Measurements from ENCODE around the gene TAGLN2.

Gene TAGLN2

DNA sequence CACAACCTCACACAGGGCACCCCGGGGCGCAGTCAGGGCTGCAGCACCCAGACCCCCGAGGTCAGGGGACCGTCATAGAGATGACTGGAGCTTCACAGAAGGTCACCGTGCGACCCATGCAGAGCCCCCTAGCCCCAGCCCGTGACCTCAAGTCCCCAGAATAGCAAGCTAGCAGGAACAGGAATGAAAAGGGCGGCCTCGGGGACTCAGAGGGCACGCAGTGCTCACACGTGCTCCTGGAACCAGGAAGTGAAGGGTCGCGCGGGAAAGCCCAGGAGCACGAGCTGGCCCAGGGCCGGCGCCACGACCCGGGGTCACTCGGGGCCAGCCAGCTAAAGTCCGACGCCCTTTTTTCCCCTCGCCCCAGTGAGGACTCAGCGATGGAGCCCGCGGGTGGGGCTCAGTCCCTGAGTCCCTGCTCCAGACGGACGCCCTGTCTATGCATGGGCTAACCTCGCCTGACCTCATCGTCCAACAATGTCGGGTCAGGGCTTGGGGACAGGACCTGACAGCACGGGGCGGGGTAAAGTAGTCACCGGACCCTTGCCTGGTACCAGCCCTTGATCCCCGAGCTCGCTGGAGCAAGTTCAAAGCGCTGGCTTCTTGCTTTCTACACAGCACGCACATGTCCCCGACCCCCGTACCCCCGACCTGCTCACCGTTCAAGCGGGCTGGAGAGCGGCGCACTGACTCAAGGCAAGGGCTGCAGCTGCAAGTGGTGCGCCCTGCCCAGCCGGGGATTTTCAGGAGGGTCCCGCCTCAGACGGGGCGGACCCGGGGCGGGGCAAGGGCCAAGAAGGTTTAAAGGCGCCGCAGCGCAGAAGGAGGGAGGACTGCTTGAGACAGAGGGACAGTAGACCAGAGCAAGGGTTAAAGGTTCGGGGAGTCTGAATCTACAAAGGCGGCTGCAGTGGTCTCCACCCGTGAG lies at the start of gene TAGLN2:
Gene TAGLN2, minus strand, starts transcription at position 717 of the 928 bp plus-strand sequence. CDS start 4,998 bp downstream, outside the sequence.
- TF ChIP-seq, protein P1, sequence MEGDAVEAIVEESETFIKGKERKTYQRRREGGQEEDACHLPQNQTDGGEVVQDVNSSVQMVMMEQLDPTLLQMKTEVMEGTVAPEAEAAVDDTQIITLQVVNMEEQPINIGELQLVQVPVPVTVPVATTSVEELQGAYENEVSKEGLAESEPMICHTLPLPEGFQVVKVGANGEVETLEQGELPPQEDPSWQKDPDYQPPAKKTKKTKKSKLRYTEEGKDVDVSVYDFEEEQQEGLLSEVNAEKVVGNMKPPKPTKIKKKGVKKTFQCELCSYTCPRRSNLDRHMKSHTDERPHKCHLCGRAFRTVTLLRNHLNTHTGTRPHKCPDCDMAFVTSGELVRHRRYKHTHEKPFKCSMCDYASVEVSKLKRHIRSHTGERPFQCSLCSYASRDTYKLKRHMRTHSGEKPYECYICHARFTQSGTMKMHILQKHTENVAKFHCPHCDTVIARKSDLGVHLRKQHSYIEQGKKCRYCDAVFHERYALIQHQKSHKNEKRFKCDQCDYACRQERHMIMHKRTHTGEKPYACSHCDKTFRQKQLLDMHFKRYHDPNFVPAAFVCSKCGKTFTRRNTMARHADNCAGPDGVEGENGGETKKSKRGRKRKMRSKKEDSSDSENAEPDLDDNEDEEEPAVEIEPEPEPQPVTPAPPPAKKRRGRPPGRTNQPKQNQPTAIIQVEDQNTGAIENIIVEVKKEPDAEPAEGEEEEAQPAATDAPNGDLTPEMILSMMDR (IDR thresholded peaks at IDR 0.05; ENCODE audit: control insufficient read depth, extremely low read depth, insufficient read depth) = no peak
- peak within 1 kb of the TSS; percentile 95 for H3K4me3 ChIP-seq (ENCODE audit: low read depth, low read length)
- peak; percentile 59 for DNase-seq (ENCODE audit: low read depth)

DNA sequence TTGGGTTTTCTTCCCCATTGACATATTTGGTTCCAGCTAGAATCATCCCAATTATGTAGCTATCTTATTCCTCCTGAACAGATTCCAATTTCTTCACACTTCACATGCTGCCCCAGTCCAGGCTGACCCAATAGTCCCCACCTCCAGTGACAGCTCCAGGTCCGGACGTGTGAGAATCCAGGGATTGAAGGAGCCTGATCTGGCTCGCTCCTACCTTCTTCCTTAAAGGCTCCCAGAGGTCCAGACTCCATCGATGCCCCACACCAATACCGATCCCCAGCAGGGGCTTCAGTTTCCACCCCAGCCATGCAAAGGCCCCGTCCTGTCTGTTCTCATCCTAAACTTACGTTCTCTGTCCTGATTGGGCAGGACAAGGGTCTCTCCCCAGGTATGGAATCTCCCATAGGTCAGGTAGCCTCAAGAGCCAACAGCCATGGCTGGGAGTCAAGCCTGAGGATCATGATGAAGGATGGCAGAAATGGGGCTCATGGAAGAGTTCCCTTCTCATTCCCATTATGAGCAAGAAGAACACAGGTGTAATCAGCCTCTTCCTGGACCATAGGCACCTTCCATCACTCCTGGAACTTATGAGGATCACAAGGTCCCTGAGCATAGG lies 49.2 kb upstream of the TAGLN2 start:
- H3K4me3 ChIP-seq (ENCODE audit: low read depth, low read length) = no peak overlapping the region

DNA sequence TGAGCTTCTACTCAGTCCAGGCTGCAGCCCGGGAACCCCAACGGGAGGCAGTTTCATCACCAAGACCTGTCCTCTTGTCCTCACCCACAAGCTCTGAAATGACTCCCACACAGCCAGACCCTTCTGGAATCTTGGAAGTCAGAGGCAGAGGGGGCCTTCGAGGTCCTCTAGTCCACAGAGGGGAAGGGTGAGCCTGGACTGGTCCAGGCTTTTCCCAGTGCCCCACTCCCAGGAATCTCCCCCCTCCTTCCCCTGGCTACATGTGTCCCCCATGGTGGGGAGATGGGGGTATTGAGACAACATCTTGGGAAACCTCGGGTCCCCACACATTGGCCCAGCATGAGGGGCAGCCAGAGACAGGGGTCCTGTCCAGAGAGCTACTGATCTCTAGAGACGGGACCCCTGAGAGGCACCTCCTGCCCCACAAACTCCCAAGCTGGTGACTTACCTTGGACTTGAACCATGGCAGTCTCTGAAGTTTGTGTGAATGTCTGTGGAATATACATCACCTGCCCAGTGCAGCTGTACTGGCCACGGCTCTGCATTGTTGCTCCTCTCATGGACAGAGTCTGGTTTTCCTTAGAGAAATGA lies 48.1 kb upstream of the TAGLN2 start:
- no peak for DNase-seq (ENCODE audit: low read depth)
- no peak overlapping the region for H3K4me3 ChIP-seq (ENCODE audit: low read depth, low read length)
- TF ChIP-seq, protein P1 (IDR thresholded peaks at IDR 0.05; ENCODE audit: control insufficient read depth, extremely low read depth, insufficient read depth) = no peak

More for the DNA sequence above, 49.2 kb upstream of the TAGLN2 start:
- TF ChIP-seq, protein P1 (IDR thresholded peaks at IDR 0.05; ENCODE audit: control insufficient read depth, extremely low read depth, insufficient read depth) = no peak
- DNase-seq (ENCODE audit: low read depth) = no peak

DNA sequence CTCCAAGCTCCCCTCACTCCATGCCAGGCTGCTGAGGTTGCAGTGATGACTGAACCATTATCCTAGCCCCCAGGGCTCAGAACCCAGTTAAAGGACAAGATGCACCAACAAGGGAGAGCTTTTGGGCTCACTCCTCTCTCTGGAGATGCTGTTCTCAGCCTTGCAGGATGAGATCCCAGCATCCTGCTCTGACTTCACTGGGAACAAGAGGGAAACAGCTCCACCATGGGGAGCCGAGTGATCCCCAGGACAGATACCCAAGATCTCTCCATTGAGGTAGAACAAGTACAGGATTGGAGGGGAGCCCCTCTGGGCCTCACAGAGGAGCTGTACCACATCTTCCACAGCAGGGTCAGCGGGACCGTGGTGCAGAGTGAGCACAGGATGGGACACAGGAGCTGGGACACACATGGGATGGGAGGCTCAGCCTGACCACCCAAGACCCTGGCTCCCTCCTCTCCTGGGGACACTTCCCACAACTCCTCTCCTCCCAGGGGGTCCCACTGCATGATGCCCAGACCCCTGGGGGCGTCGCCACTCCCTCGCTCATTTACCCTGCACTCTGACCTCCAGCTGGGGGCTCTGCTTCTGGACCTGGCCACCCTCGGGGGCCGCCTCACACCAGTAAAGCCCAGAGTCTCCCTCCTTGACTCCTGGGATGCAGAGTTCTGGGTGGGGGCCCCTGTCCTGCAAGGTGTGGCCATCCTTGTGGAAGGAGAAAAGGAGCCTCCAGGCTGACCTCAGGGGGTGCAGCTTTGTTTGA lies 47.3 kb upstream of the TAGLN2 start:
- DNase-seq (ENCODE audit: low read depth) = no peak
- TF ChIP-seq, protein P1 (IDR thresholded peaks at IDR 0.05; ENCODE audit: control insufficient read depth, extremely low read depth, insufficient read depth) = no peak
- no peak overlapping the region for H3K4me3 ChIP-seq (ENCODE audit: low read depth, low read length)

DNA sequence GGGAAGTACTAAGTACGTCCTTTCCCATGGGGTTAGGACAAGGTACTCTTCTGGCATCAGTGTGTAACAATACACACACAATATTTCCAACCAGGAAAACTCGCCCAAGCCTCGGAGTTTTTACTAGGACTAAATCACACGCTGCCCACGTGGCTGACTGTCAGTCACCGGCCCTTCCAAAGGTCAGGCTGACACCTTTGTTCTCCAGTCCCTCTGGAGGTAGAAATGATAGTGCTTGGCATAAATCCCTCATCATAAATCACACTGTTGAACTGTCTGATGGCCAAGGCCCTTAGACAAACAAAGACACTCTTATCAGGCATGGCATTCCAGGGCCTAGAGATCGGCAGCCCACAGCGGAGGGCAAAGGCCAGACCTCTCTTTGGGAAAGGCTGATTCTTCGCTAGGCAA lies 45.6 kb upstream of the TAGLN2 start:
- DNase-seq (ENCODE audit: low read depth) = no peak
- H3K4me3 ChIP-seq (ENCODE audit: low read depth, low read length) = no peak overlapping the region
- TF ChIP-seq, protein P1 (IDR thresholded peaks at IDR 0.05; ENCODE audit: control insufficient read depth, extremely low read depth, insufficient read depth) = no peak

DNA sequence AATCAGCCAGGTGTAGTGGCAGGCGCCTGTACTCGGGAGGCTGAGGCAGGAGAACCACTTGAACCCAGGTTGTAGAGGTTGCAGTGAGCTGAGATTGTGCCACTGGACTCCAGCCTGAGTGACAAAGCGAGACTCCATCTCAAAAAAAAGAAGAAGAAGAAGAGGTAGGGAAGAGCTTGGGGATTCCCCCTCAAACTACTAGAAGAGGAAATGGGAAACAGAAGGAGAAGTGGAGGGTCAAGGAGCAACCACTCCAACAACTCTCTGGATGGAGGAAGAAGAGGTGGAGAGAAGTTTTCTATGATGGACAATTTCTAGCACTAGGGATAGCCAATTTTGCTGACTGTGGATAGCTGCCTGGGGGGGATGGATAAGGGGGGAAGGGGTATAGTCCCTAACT lies 43.6 kb upstream of the TAGLN2 start:
- DNase-seq (ENCODE audit: low read depth) = no peak
- TF ChIP-seq, protein P1 (IDR thresholded peaks at IDR 0.05; ENCODE audit: control insufficient read depth, extremely low read depth, insufficient read depth) = no peak
- H3K4me3 ChIP-seq (ENCODE audit: low read depth, low read length) = no peak overlapping the region
